CD4-positive, CD25-positive, alpha-beta regulatory T cell (primary cell): ENCODE measurements around the gene RIIAD1. TPM values are rescaled to one million over a fixed set of nuclear protein-coding genes. Genes with fewer than 3 reads are reported as not detected.
"Not testable (repeated sequence)": the region's sequence is repeated elsewhere in the genome, so short reads cannot be mapped to it uniquely, and the experiment has no call there.

Experiments
- ATAC-seq, 2 donors: fragments of 150-1000 bp; cut with Tn5 transposase; one replicate each; pipeline ENCODE4 v1.10.0; 2021; ENCODE audit warnings: low read depth in 2 of 2, moderate number of reproducible peaks in 2 of 2, moderate library complexity in 1 of 2
- DNase-seq, 3 donors: peaks; one replicate each; pipeline versions ENCODE4 v3.0.0 to v3.0.0-alpha.2; 2012 to 2022; ENCODE audit warnings: mixed read lengths in 1 of 3
- H3K27ac ChIP-seq: one replicate; pipeline ENCODE4 v1.7.0; 2013; ENCODE audit warnings: mild to moderate bottlenecking, low read length; ENCODE audit not compliant: insufficient read depth, poor library complexity, severe bottlenecking
- H3K27me3 ChIP-seq: one replicate; pipeline ENCODE4 v1.7.0; 2013; ENCODE audit warnings: low read length; ENCODE audit not compliant: control insufficient read depth, insufficient read depth
- H3K36me3 ChIP-seq: one replicate; pipeline ENCODE4 v1.7.0; 2013; ENCODE audit warnings: mild to moderate bottlenecking, low read length, moderate library complexity; ENCODE audit not compliant: control insufficient read depth, insufficient read depth
- H3K4me1 ChIP-seq: 2 replicates; pipeline ENCODE4 v1.7.0; 2013; ENCODE audit warnings: mild to moderate bottlenecking, low read length; ENCODE audit not compliant: insufficient read depth, control insufficient read depth, poor library complexity, severe bottlenecking
- H3K4me3 ChIP-seq: one replicate; pipeline ENCODE4 v1.7.0; 2013; ENCODE audit warnings: low read depth, mild to moderate bottlenecking, low read length, moderate library complexity
- H3K9me3 ChIP-seq, 2 experiments: 1 replicate in 1 of 2; 2 replicates in 1 of 2; pipeline ENCODE4 v1.7.0; 2013; ENCODE audit warnings: low read length in 2 of 2, mild to moderate bottlenecking in 1 of 2, moderate library complexity in 1 of 2; ENCODE audit not compliant: control insufficient read depth in 2 of 2
- H3K27ac Mint-ChIP-seq, 3 donors: one replicate each; pipeline ENCODE4 v1.8.0; 2020 to 2022; ENCODE audit warnings: mild to moderate bottlenecking in 3 of 3, mixed read lengths in 3 of 3, moderate library complexity in 2 of 3
- H3K27me3 Mint-ChIP-seq: one replicate; pipeline ENCODE4 v1.8.0; 2022; ENCODE audit warnings: mild to moderate bottlenecking, mixed read lengths
- H3K36me3 Mint-ChIP-seq: one replicate; pipeline ENCODE4 v1.8.0; 2020; ENCODE audit warnings: mixed read lengths
- H3K4me1 Mint-ChIP-seq, 4 donors: one replicate each; pipeline ENCODE4 v1.8.0; 2020 to 2022; ENCODE audit warnings: mixed read lengths in 4 of 4, mild to moderate bottlenecking in 1 of 4
- H3K4me3 Mint-ChIP-seq, 4 donors: one replicate each; pipeline ENCODE4 v1.8.0; 2020 to 2022; ENCODE audit warnings: mild to moderate bottlenecking in 4 of 4, mixed read lengths in 4 of 4, moderate library complexity in 3 of 4
- H3K9me3 Mint-ChIP-seq, 7 donors: one replicate each; pipeline ENCODE4 v1.8.0; 2020 to 2022; ENCODE audit warnings: mixed read lengths in 7 of 7, mild to moderate bottlenecking in 3 of 7, moderate library complexity in 2 of 7
- polyA plus RNA-seq, 4 donors: library from polyadenylated mRNA; unstranded; fragments of 300-500 nt; fragmentation: Illumina TruSeq; gene quantifications; one replicate each; pipeline ENCODE4 v1.2.3, GENCODE V29; 2021
- total RNA-seq: library from RNA; stranded (reverse); gene quantifications from one replicate; pipeline ENCODE4 v1.2.3, GENCODE V29; 2022

RIIAD1 gene
- total and polyA plus RNA-seq, 5 donors from 2014 or later: not detected

GRCh38 chr1:151769270-151769669 lies 47.9 kb downstream of the RIIAD1 start:
- H3K27me3 Mint-ChIP-seq, H3K9me3 ChIP-seq, H3K4me1 Mint-ChIP-seq, H3K27ac Mint-ChIP-seq, H3K4me1 ChIP-seq, ATAC-seq, H3K27me3 ChIP-seq, H3K27ac ChIP-seq, H3K4me3 Mint-ChIP-seq, H3K9me3 Mint-ChIP-seq, H3K4me3 ChIP-seq, DNase-seq: not testable (repeated sequence)
- H3K36me3 Mint-ChIP-seq: peaks cover 16% of the 10 kb centered on the region
- H3K36me3 ChIP-seq: peaks cover 12% of the 10 kb centered on the region

GRCh38 chr1:151773702-151774101 lies 52.4 kb downstream of the RIIAD1 start:
- no peak overlapping the region for H3K27ac Mint-ChIP-seq
- Histone ChIP-seq H3K4me3 (no peak overlapping the region), H3K36me3 (peaks cover 49% of the 10 kb centered on the region), H3K27ac (no peak overlapping the region), H3K9me3 (no peaks in the 10 kb centered on the region), H3K27me3 (no peaks in the 10 kb centered on the region), H3K4me1 (no peaks in the 10 kb centered on the region)
- no peak overlapping the region for H3K4me3 Mint-ChIP-seq
- no peak for DNase-seq
- H3K36me3 Mint-ChIP-seq: peaks cover 36% of the 10 kb centered on the region
- H3K27me3 Mint-ChIP-seq: no peaks in the 10 kb centered on the region
- ATAC-seq: no peak
- H3K9me3 Mint-ChIP-seq: no peaks in the 10 kb centered on the region
- H3K4me1 Mint-ChIP-seq: peaks cover 0 to 4% (median 0%) of the 10 kb centered on the region in 4 donors

GRCh38 chr1:151774256-151774922 lies 53.1 kb downstream of the RIIAD1 start:
- H3K27ac ChIP-seq: no peak overlapping the region
- no peaks in the 10 kb centered on the region for H3K9me3 ChIP-seq
- no peaks in the 10 kb centered on the region for H3K27me3 Mint-ChIP-seq
- H3K9me3 Mint-ChIP-seq: no peaks in the 10 kb centered on the region
- no peaks in the 10 kb centered on the region for H3K27me3 ChIP-seq
- peaks cover 56% of the 10 kb centered on the region for H3K36me3 ChIP-seq
- no peak overlapping the region for H3K4me3 Mint-ChIP-seq
- peaks cover 0 to 4% (median 0%) of the 10 kb centered on the region in 4 donors for H3K4me1 Mint-ChIP-seq
- H3K4me1 ChIP-seq: no peaks in the 10 kb centered on the region
- ATAC-seq (no peak), DNase-seq (no peak)
- no peak overlapping the region for H3K4me3 ChIP-seq
- H3K36me3 Mint-ChIP-seq: peaks cover 43% of the 10 kb centered on the region
- no peak overlapping the region for H3K27ac Mint-ChIP-seq

GRCh38 chr1:151775894-151776664 lies 54.8 kb downstream of the RIIAD1 start:
- Mint-ChIP-seq H3K27ac (no peak overlapping the region), H3K4me3 (no peak overlapping the region), H3K36me3 (peaks cover 45% of the 10 kb centered on the region), H3K9me3 (no peaks in the 10 kb centered on the region), H3K27me3 (no peaks in the 10 kb centered on the region), H3K4me1 (peaks cover 0 to 4% (median 0%) of the 10 kb centered on the region in 4 donors)
- H3K27me3 ChIP-seq: no peaks in the 10 kb centered on the region
- no peaks in the 10 kb centered on the region for H3K9me3 ChIP-seq
- H3K4me3 ChIP-seq: no peak overlapping the region
- peaks cover 63% of the 10 kb centered on the region for H3K36me3 ChIP-seq
- ATAC-seq: no peak
- no peak overlapping the region for H3K27ac ChIP-seq
- no peaks in the 10 kb centered on the region for H3K4me1 ChIP-seq
- DNase-seq: no peak

- H3K4me3 Mint-ChIP-seq: no peak overlapping the region
- H3K9me3 Mint-ChIP-seq: no peaks in the 10 kb centered on the region
- H3K27ac ChIP-seq: no peak overlapping the region
- no peaks in the 10 kb centered on the region for H3K9me3 ChIP-seq
- H3K27me3 Mint-ChIP-seq: no peaks in the 10 kb centered on the region
- no peaks in the 10 kb centered on the region for H3K27me3 ChIP-seq
- DNase-seq (no peak), ATAC-seq (no peak)
- H3K4me1 Mint-ChIP-seq: peaks cover 0 to 4% (median 0%) of the 10 kb centered on the region in 4 donors
- peaks cover 46% of the 10 kb centered on the region for H3K36me3 Mint-ChIP-seq
- H3K36me3 ChIP-seq: peaks cover 64% of the 10 kb centered on the region
- H3K27ac Mint-ChIP-seq: no peak overlapping the region
- H3K4me3 ChIP-seq: no peak overlapping the region
- no peaks in the 10 kb centered on the region for H3K4me1 ChIP-seq
These were observed 55.3 kb downstream of the RIIAD1 start for GRCh38 chr1:151776665-151777062.

- H3K9me3 Mint-ChIP-seq: no peaks in the 10 kb centered on the region
- no peak overlapping the region for H3K27ac Mint-ChIP-seq
- H3K4me3 ChIP-seq: no peak overlapping the region
- no peaks in the 10 kb centered on the region for H3K27me3 ChIP-seq
- ATAC-seq (no peak), DNase-seq (no peak)
- H3K27ac ChIP-seq: no peak overlapping the region
- H3K9me3 ChIP-seq: no peaks in the 10 kb centered on the region
- peaks cover 45% of the 10 kb centered on the region for H3K36me3 Mint-ChIP-seq
- peaks cover 68% of the 10 kb centered on the region for H3K36me3 ChIP-seq
- no peaks in the 10 kb centered on the region for H3K27me3 Mint-ChIP-seq
- H3K4me1 ChIP-seq: no peaks in the 10 kb centered on the region
- H3K4me1 Mint-ChIP-seq: peaks cover 0 to 3% (median 0%) of the 10 kb centered on the region in 4 donors
- H3K4me3 Mint-ChIP-seq: no peak overlapping the region
These were observed 56.0 kb downstream of the RIIAD1 start for GRCh38 chr1:151777317-151777716.
